ENCODE measurements around the gene PBX1.

DNA sequence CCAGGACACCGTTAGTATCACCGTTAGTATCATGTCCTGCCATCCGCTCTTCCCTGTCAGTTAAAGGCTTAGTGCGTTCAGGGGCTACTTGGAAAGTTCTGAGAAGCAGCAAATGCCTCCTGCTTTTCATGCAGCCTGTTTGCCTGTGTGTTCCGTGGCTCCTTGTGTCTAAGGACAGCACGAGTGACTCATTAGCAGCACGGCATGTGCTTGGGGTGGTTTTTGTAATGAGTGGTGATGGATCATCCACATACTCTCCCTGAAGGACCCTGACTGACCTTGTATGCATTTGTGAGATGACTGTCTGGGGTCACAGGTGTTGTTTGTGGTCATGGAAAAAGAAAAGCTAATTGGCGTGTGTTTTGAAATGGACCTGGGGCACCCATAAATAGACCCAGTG is 221.9 kb downstream of the PBX1 start:
- no peak for TF ChIP-seq POLR2AphosphoS5 (IDR thresholded peaks at IDR 0.05; ENCODE audit: low read depth, low read length)
- no peak for TF ChIP-seq SIN3A (IDR thresholded peaks at IDR 0.05; ENCODE audit: borderline replicate concordance, insufficient read depth, low read length)
- TF ChIP-seq, protein P1, sequence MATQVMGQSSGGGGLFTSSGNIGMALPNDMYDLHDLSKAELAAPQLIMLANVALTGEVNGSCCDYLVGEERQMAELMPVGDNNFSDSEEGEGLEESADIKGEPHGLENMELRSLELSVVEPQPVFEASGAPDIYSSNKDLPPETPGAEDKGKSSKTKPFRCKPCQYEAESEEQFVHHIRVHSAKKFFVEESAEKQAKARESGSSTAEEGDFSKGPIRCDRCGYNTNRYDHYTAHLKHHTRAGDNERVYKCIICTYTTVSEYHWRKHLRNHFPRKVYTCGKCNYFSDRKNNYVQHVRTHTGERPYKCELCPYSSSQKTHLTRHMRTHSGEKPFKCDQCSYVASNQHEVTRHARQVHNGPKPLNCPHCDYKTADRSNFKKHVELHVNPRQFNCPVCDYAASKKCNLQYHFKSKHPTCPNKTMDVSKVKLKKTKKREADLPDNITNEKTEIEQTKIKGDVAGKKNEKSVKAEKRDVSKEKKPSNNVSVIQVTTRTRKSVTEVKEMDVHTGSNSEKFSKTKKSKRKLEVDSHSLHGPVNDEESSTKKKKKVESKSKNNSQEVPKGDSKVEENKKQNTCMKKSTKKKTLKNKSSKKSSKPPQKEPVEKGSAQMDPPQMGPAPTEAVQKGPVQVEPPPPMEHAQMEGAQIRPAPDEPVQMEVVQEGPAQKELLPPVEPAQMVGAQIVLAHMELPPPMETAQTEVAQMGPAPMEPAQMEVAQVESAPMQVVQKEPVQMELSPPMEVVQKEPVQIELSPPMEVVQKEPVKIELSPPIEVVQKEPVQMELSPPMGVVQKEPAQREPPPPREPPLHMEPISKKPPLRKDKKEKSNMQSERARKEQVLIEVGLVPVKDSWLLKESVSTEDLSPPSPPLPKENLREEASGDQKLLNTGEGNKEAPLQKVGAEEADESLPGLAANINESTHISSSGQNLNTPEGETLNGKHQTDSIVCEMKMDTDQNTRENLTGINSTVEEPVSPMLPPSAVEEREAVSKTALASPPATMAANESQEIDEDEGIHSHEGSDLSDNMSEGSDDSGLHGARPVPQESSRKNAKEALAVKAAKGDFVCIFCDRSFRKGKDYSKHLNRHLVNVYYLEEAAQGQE (IDR thresholded peaks at IDR 0.05; ENCODE audit: insufficient read depth in 1 of 2, low read depth in 2 of 2, low read length in 2 of 2), result no peak
